COLO668 (cell line): ENCODE results near the gene KRTAP9-7.
"Not testable (repeated sequence)": the region's sequence is repeated elsewhere in the genome, so short reads cannot be mapped to it uniquely, and the experiment has no call there.

Source experiments
- DNase-seq: peaks from one replicate; lab custom pipeline; 2025; ENCODE audit not compliant: unreplicated experiment; lab: John Stamatoyannopoulos, UW

KRTAP9-7 gene

GRCh38 chr17:41275648-41276190 is at the start of gene KRTAP9-7:
KRTAP9-7 (plus strand) TSS chr17:41275698; CDS start chr17:41275698, 0 bp downstream.
- DNase-seq = not testable (repeated sequence)

- no peak for DNase-seq
Measured at GRCh38 chr17:41226051-41226450, 49.4 kb upstream of the KRTAP9-7 start.

GRCh38 chr17:41226598-41227095 is 48.9 kb upstream of the KRTAP9-7 start, which contains the start of gene KRTAP9-2:
KRTAP9-2 (plus strand) TSS chr17:41226648; CDS start chr17:41226655, 7 bp downstream.
- not testable (repeated sequence) for DNase-seq

GRCh38 chr17:41230094-41230493 is 45.4 kb upstream of the KRTAP9-7 start:
- no peak for DNase-seq

- DNase-seq = no peak
Measured at GRCh38 chr17:41231731-41232130, 43.8 kb upstream of the KRTAP9-7 start.

GRCh38 chr17:41232399-41233105 is 42.9 kb upstream of the KRTAP9-7 start, which contains the start of gene KRTAP9-3:
KRTAP9-3 (plus strand) TSS chr17:41232449; CDS start chr17:41232502, 53 bp downstream.
- DNase-seq = peak; percentile 14

GRCh38 chr17:41237116-41237515 is 38.4 kb upstream of the KRTAP9-7 start:
- DNase-seq = not testable (repeated sequence)

GRCh38 chr17:41237949-41238437 is 37.5 kb upstream of the KRTAP9-7 start, which contains the start of gene KRTAP9-8:
KRTAP9-8 (plus strand) TSS chr17:41237999; CDS start chr17:41238052, 53 bp downstream.
- DNase-seq = peak; percentile 6

GRCh38 chr17:41246995-41247787 is 28.3 kb upstream of the KRTAP9-7 start:
- DNase-seq = not testable (repeated sequence)

GRCh38 chr17:41249637-41250240 is 25.8 kb upstream of the KRTAP9-7 start, which contains the start of gene KRTAP9-4:
KRTAP9-4 (plus strand) TSS chr17:41249687; CDS start chr17:41249721, 34 bp downstream.
- DNase-seq = peak; percentile 4

GRCh38 chr17:41251261-41251660 is 24.2 kb upstream of the KRTAP9-7 start:
- no peak for DNase-seq

- no peak for DNase-seq
Measured at GRCh38 chr17:41254861-41255260, 20.6 kb upstream of the KRTAP9-7 start.

GRCh38 chr17:41255381-41256290 is 19.9 kb upstream of the KRTAP9-7 start, which contains the start of gene KRTAP9-9:
KRTAP9-9 (plus strand) TSS chr17:41255384.
- DNase-seq = peak; percentile 2

- no peak for DNase-seq
Measured at GRCh38 chr17:41256291-41256685, 19.2 kb upstream of the KRTAP9-7 start.

GRCh38 chr17:41258406-41258805 is 17.1 kb upstream of the KRTAP9-7 start:
- DNase-seq = no peak

- no peak for DNase-seq
Measured at GRCh38 chr17:41263212-41263611, 12.3 kb upstream of the KRTAP9-7 start.

GRCh38 chr17:41264599-41264998 is 10.9 kb upstream of the KRTAP9-7 start:
- no peak for DNase-seq

GRCh38 chr17:41265078-41265477 is 10.4 kb upstream of the KRTAP9-7 start, which contains the start of gene KRTAP9-6:
KRTAP9-6 (plus strand) TSS chr17:41265378; CDS start chr17:41265378, 0 bp downstream.
- DNase-seq = no peak

- no peak for DNase-seq
Measured at GRCh38 chr17:41267711-41268110, 7.8 kb upstream of the KRTAP9-7 start.
